HepG2 (cell line): ENCODE results near the gene OR10P1. TPM values are rescaled to one million over a fixed set of nuclear protein-coding genes. Genes with fewer than 3 reads are reported as not detected.

Experiments
- ATAC-seq: fragments of 200-7000 bp; cut with Tn5 transposase; 3 replicates; pipeline ENCODE4 v1.9.1; 2020; ENCODE audit warnings: mild to moderate bottlenecking, moderate library complexity
- BruUV-seq: library from RNA; stranded (reverse); fragments of 400-500 nt; replicated peaks from 2 replicates; lab custom pipeline; 2021; lab: Mats Ljungman, UMichigan
- CTCF ChIA-PET: fragments of 300-600 bp; formaldehyde crosslinking; extraction: SDS; loops from one replicate; lab custom pipeline; 2021; ENCODE audit warnings: low total read pairs, inconsistent platforms, low intra/inter-chr PET ratio; lab: Yijun Ruan, JAX
- POLR2A ChIA-PET: fragments of 350-600 bp; sonication (Branson Sonifier 250); formaldehyde crosslinking; loops from one replicate; lab custom pipeline; 2020; ENCODE audit warnings: antibody characterized with exemption, inconsistent platforms; lab: Yijun Ruan, JAX
- DNase-seq: peaks from one replicate; pipeline ENCODE4 v3.0.0-alpha.2; 2015; ENCODE audit warnings: low spot score
- FAIRE-seq: peaks from 3 replicates; lab custom pipeline; 2011; peaks lifted over from hg19 to GRCh38; lab: Jason Lieb, UNC
- H2AFZ ChIP-seq: one replicate; pipeline ENCODE4 v1.6.1; 2011; ENCODE audit warnings: low read length, inconsistent platforms
- H3K27ac ChIP-seq: fragments of 300-600 bp; 3 replicates; pipeline ENCODE4 v1.8.0; 2011; ENCODE audit warnings: mixed run types, mild to moderate bottlenecking, mixed read lengths, low read length, inconsistent platforms; ENCODE audit not compliant: insufficient read depth; ENCODE audit errors: extremely low read length
- H3K27me3 ChIP-seq, 2 experiments: fragments of 200-600 bp in 1 of 2; 2 replicates in 1 of 2; 3 replicates in 1 of 2; pipeline versions ENCODE4 v1.6.0 to v1.8.0; 2011; ENCODE audit warnings: low read length in 2 of 2, mild to moderate bottlenecking in 2 of 2, moderate library complexity in 2 of 2, inconsistent platforms in 1 of 2; ENCODE audit not compliant: insufficient read depth in 2 of 2, control insufficient read depth in 1 of 2
- H3K36me3 ChIP-seq, 2 experiments: fragments of 200-600 bp in 1 of 2; replicated peaks in 1 of 2; 2 replicates in 1 of 2; 3 replicates in 1 of 2; pipeline versions ENCODE4 v1.5.1 to v1.8.0; 2011; ENCODE audit warnings: low read length in 2 of 2, inconsistent platforms in 1 of 2; ENCODE audit not compliant: insufficient read depth in 2 of 2, control insufficient read depth in 1 of 2
- H3K4me1 ChIP-seq: 2 replicates; pipeline ENCODE4 v1.5.1; 2012; ENCODE audit warnings: low read length, inconsistent platforms; ENCODE audit not compliant: insufficient read depth
- H3K4me2 ChIP-seq: 2 replicates; pipeline ENCODE4 v1.6.0; 2011; ENCODE audit warnings: low read depth, low read length, inconsistent platforms
- H3K4me3 ChIP-seq, 3 experiments: fragments of 200-600 bp in 1 of 3; sonication (generic), shearing (Covaris generic) in 1 of 3; replicated peaks in 1 of 3; 2 replicates each; pipeline ENCODE4 v1.5.1; 2011 to 2016; ENCODE audit warnings: low read length in 3 of 3, inconsistent platforms in 2 of 3, low read depth in 2 of 3, mild to moderate bottlenecking in 2 of 3, control low read depth in 1 of 3, mixed read lengths in 1 of 3; ENCODE audit not compliant: insufficient read depth in 1 of 3
- H3K79me2 ChIP-seq: one replicate; pipeline ENCODE4 v1.6.1; 2011; ENCODE audit warnings: low read length, inconsistent platforms; ENCODE audit not compliant: insufficient read depth
- H3K9ac ChIP-seq: 2 replicates; pipeline ENCODE4 v1.6.0; 2011; ENCODE audit warnings: mild to moderate bottlenecking, low read depth, low read length, inconsistent platforms; ENCODE audit not compliant: insufficient read depth
- H3K9me3 ChIP-seq: 2 replicates; pipeline ENCODE4 v1.5.1; 2012; ENCODE audit warnings: mild to moderate bottlenecking, low read length
- H4K20me1 ChIP-seq: 2 replicates; pipeline ENCODE4 v1.6.0; 2011; ENCODE audit warnings: inconsistent platforms, mild to moderate bottlenecking, low read length, moderate library complexity; ENCODE audit not compliant: insufficient read depth
- BORCS8-MEF2B ChIP-seq: sonication (generic); formaldehyde crosslinking; IDR thresholded peaks from 2 replicates; pipeline ENCODE4 v1.8.0; 2022; ENCODE audit warnings: mild to moderate bottlenecking, missing genetic modification reagents
- CBX1 ChIP-seq: IDR thresholded peaks from one replicate; pipeline ENCODE4 v1.6.1; 2016; ENCODE audit warnings: antibody characterized with exemption, low read depth
- FLYWCH1 ChIP-seq: sonication (generic); formaldehyde crosslinking; IDR thresholded peaks from 2 replicates; pipeline ENCODE4 v1.8.1; 2023; ENCODE audit warnings: mild to moderate bottlenecking, missing genetic modification reagents
- FOSL2 ChIP-seq: sonication (generic); formaldehyde crosslinking; IDR thresholded peaks from 2 replicates; pipeline ENCODE4 v1.4.0; 2020; ENCODE audit warnings: missing genetic modification reagents
- KDM3A ChIP-seq: IDR thresholded peaks from 2 replicates; pipeline ENCODE4 v1.6.1; 2018; ENCODE audit warnings: low read depth, missing compliant biosample characterization
- MAFK ChIP-seq, 2 experiments: IDR thresholded peaks in 1 of 2; conservative IDR thresholded peaks in 1 of 2; 2 replicates each; pipeline ENCODE4 v1.6.1; 2011; ENCODE audit warnings: improper control_type of control experiment in 2 of 2, low read length in 2 of 2
- NR2F2 ChIP-seq: IDR thresholded peaks from 2 replicates; pipeline ENCODE4 v1.6.1; 2012; ENCODE audit warnings: low read depth, inconsistent platforms, borderline replicate concordance
- REPIN1 ChIP-seq: sonication (generic); formaldehyde crosslinking; IDR thresholded peaks from 2 replicates; pipeline ENCODE4 v1.8.0; 2022; ENCODE audit warnings: missing genetic modification reagents, low read depth, mild to moderate bottlenecking, borderline replicate concordance
- ZBTB49 ChIP-seq: sonication (generic); formaldehyde crosslinking; IDR thresholded peaks from 2 replicates; pipeline ENCODE4 v1.4.0; 2020; ENCODE audit warnings: missing genetic modification reagents, borderline replicate concordance
- ZMYM3 ChIP-seq: sonication (generic); formaldehyde crosslinking; IDR thresholded peaks from 2 replicates; pipeline ENCODE4 v1.5.1; 2020; ENCODE audit warnings: mild to moderate bottlenecking, missing genetic modification reagents
- ZNF547 ChIP-seq: sonication (generic); formaldehyde crosslinking; IDR thresholded peaks from 2 replicates; pipeline ENCODE4 v1.5.1; 2020; ENCODE audit warnings: mild to moderate bottlenecking, missing genetic modification reagents
- ZNF557 ChIP-seq: sonication (generic); formaldehyde crosslinking; IDR thresholded peaks from 2 replicates; pipeline ENCODE4 v1.4.0; 2020; ENCODE audit warnings: missing genetic modification reagents
- ZNF746 ChIP-seq: sonication (generic); formaldehyde crosslinking; IDR thresholded peaks from 2 replicates; pipeline ENCODE4 v1.8.0; 2022; ENCODE audit warnings: mild to moderate bottlenecking, missing genetic modification reagents
- ZNF784 ChIP-seq: sonication (generic); formaldehyde crosslinking; IDR thresholded peaks from 2 replicates; pipeline ENCODE4 v1.5.1; 2020; ENCODE audit warnings: missing genetic modification reagents, mild to moderate bottlenecking, borderline replicate concordance
- WGBS: methylation state at CpG from one replicate; pipeline ENCODE4 v1.1.6; 2017; ENCODE audit warnings: low lambda C conversion rate; 5-methylcytosine and 5-hydroxymethylcytosine counted together
- in situ Hi-C: cut with HindIII; loops from 2 replicates; pipeline ENCODE4 v1.10.0; 2017; ENCODE audit warnings: low pct_unique_long_range_greater_than_20kb; ENCODE audit not compliant: extremely low pct_ligation_motif_present
- intact Hi-C: fragments of 100-400 bp; cut with micrococcal nuclease; formaldehyde crosslinking; loops from one replicate; pipeline ENCODE4 v1.10.0; 2022; ENCODE audit not compliant: unreplicated experiment
- polyA plus RNA-seq, 8 experiments: library from polyadenylated mRNA; depleted of rRNA in 3 of 8; stranded (reverse) in 7 of 8; unstranded in 1 of 8; fragments of >200 nt; fragmentation: Illumina TruSeq in 4 of 8; extraction: Trizol in 4 of 8; gene quantifications; 2 replicates each; pipeline versions ENCODE4 v1.2.1 to v1.2.3, GENCODE V29; 2011 to 2016; ENCODE audit warnings: low read depth in 4 of 8, missing spikeins in 1 of 8, mixed read lengths in 1 of 8; ENCODE audit not compliant: insufficient read depth in 1 of 8
- total RNA-seq, 5 experiments: library from RNA; depleted of rRNA; stranded (reverse); fragments of >200 nt; fragmentation: Illumina TruSeq; extraction: Trizol; gene quantifications; 2 replicates each; pipeline ENCODE4 v1.2.3, GENCODE V29; 2016; ENCODE audit warnings: low read depth in 1 of 5
- TF ChIP-seq, protein P1 (sequence below): sonication (generic); formaldehyde crosslinking; IDR thresholded peaks from 2 replicates; pipeline ENCODE4 v1.4.0; 2020; ENCODE audit warnings: missing genetic modification reagents, borderline replicate concordance

The OR10P1 gene
- total and polyA plus RNA-seq, 2 of the 13 experiments (the other 11 are each of a cell fraction or from before 2014, with no cell fraction given): not detected

DNA sequence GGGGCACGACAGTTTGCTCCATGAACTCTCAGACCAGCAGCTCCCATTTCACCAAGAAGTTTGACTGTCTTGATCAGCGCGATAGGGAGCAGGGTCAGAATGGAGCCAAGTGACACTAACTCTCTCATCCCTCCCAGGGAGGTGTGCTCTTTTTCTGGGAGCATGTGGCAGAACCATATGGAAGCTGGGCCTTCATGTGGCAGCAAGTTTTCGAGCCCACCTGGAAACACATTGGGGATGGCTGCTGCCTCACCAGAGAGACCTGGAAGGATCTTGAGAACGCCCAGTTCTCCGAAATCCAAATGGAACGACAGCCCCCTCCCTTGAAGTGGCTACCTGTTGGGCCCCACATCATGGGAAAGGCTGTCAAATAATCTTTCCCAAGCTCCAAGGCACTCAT lies 47.0 kb downstream of the OR10P1 start:
- CTCF ChIA-PET: no interaction called here
- in situ Hi-C loops (no loop called here), intact Hi-C loops (no loop called here)
- Histone ChIP-seq H3K4me1 (peaks cover 22% of the 10 kb centered on the region), H3K79me2 (peaks cover 7% of the 10 kb centered on the region), H2AFZ (no peak overlapping the region), H3K27me3 (no peaks in the 10 kb centered on the region; a peak in 1 of 5 replicates), H3K4me3 (no peak overlapping the region), H3K27ac (no peak overlapping the region), H3K9ac (no peak overlapping the region), H4K20me1 (no peaks in the 10 kb centered on the region), H3K9me3 (no peaks in the 10 kb centered on the region), H3K36me3 (peaks cover 0 to 3% of the 10 kb centered on the region in 2 experiments; a peak in 1 of 5 replicates), H3K4me2 (0 out of 2 replicates have a peak overlapping the region, but pooled peaks have one; percentile 1)
- whole genome bisulfite sequencing: 93% methylated on average over 6 of the region's 7 CpGs
- ATAC-seq (no peak), FAIRE-seq (no peak), DNase-seq (no peak)
- BruUV-seq: no TSS peak
- POLR2A ChIA-PET: interaction anchor here (0.7 kb wide), 1 partner anchor 10 kb away, joined by 3 read pairs; no protein-coding TSS in a partner anchor
- TF ChIP-seq MAFK (conservative IDR thresholded peaks at IDR 0.05 in 1 of 2, IDR thresholded peaks at IDR 0.05 in 1 of 2; ENCODE audit: low read length in 2 of 2): no peak
- TF ChIP-seq ZNF746 (CRISPR knock-in tag): no peak
- TF ChIP-seq FOSL2 (CRISPR knock-in tag): no peak
- no peak for TF ChIP-seq FLYWCH1 (CRISPR knock-in tag)
- TF ChIP-seq, protein P1, sequence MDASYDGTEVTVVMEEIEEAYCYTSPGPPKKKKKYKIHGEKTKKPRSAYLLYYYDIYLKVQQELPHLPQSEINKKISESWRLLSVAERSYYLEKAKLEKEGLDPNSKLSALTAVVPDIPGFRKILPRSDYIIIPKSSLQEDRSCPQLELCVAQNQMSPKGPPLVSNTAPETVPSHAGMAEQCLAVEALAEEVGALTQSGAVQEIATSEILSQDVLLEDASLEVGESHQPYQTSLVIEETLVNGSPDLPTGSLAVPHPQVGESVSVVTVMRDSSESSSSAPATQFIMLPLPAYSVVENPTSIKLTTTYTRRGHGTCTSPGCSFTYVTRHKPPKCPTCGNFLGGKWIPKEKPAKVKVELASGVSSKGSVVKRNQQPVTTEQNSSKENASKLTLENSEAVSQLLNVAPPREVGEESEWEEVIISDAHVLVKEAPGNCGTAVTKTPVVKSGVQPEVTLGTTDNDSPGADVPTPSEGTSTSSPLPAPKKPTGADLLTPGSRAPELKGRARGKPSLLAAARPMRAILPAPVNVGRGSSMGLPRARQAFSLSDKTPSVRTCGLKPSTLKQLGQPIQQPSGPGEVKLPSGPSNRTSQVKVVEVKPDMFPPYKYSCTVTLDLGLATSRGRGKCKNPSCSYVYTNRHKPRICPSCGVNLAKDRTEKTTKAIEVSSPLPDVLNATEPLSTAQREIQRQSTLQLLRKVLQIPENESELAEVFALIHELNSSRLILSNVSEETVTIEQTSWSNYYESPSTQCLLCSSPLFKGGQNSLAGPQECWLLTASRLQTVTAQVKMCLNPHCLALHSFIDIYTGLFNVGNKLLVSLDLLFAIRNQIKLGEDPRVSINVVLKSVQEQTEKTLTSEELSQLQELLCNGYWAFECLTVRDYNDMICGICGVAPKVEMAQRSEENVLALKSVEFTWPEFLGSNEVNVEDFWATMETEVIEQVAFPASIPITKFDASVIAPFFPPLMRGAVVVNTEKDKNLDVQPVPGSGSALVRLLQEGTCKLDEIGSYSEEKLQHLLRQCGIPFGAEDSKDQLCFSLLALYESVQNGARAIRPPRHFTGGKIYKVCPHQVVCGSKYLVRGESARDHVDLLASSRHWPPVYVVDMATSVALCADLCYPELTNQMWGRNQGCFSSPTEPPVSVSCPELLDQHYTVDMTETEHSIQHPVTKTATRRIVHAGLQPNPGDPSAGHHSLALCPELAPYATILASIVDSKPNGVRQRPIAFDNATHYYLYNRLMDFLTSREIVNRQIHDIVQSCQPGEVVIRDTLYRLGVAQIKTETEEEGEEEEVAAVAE (CRISPR knock-in tag): no peak
- no peak for TF ChIP-seq KDM3A (CRISPR knock-in tag)
- no peak for TF ChIP-seq BORCS8-MEF2B (CRISPR knock-in tag)
- TF ChIP-seq NR2F2: no peak
- no peak for TF ChIP-seq ZNF547
- no peak for TF ChIP-seq ZNF557 (CRISPR knock-in tag)
- no peak for TF ChIP-seq ZNF784 (CRISPR knock-in tag)
- TF ChIP-seq CBX1: no peak
- TF ChIP-seq REPIN1 (CRISPR knock-in tag): no peak
- TF ChIP-seq ZBTB49 (CRISPR knock-in tag): no peak
- TF ChIP-seq ZMYM3 (CRISPR knock-in tag): no peak
